ENCODE results near the gene ZNF439. TPM values are rescaled to one million over a fixed set of nuclear protein-coding genes. Genes with fewer than 3 reads are reported as not detected.
A peak's percentile ranks its signal among the peaks of the same experiment; 100 is the strongest.

ZNF439 gene
- total and polyA plus RNA-seq, 2 of the 13 experiments (the other 11 are each of a cell fraction or from before 2014, with no cell fraction given): 2.9 to 4.9 TPM

DNA sequence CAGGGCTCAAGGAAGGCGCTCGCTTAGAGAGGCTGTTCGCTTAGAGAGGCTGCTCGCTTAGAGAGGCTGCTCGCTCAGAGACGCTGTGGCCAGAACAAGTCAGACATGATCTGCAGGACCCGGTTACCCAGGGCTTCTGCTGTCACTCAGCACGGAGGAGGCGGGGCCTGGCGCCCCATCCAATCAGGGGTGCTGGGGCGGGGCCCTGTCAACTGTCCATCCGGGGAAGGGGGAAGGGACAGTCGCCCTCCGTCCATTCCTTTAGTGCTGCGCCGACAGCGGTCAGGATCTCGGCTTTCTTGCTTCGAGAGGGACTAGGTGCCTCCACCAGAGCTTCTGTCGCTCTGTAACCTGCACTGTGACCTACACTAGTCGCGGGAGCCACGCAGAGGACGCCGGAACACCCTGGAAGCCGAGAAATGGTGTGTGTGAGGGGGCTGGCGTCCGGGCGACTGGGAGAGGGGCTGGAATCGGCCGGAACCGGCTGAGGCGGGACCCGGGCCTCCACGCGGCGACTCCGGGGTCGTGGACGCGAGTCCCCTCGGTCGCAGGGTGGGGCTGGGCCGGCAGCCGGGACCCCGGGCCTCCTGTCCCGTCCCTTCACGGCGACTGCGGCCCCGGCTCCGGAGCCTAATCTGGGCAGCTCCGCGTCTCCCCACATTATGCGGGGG, 34.4 kb upstream of the ZNF439 start, which contains the start of gene ZNF440 (continued):
- TF ChIP-seq MEIS1 (CRISPR knock-in tag; IDR thresholded peaks at IDR 0.05; ENCODE audit: borderline replicate concordance) (peak; percentile 81; the same call in 1 of the 2 replicates), DPF2 (CRISPR knock-in tag; IDR thresholded peaks at IDR 0.05; ENCODE audit: borderline replicate concordance, low read depth) (no peak), DNMT3B (CRISPR knock-in tag; conservative IDR thresholded peaks at IDR 0.05) (0 out of 2 replicates have a peak, but pooled peaks have one; percentile 61), ZSCAN30 (CRISPR knock-in tag; IDR thresholded peaks at IDR 0.05) (no peak), ZNF12 (CRISPR knock-in tag; IDR thresholded peaks at IDR 0.05) (no peak), ZMYM3 (CRISPR knock-in tag; IDR thresholded peaks at IDR 0.05) (no peak), ZSCAN25 (CRISPR knock-in tag; IDR thresholded peaks at IDR 0.05) (peak; percentile 51; the same call in 1 of the 2 replicates), KAT8 (CRISPR knock-in tag; IDR thresholded peaks at IDR 0.05) (peak; percentile 90), HNRNPLL (IDR thresholded peaks at IDR 0.05; ENCODE audit: low read depth, low read length, poor library complexity, severe bottlenecking) (peak; percentile 98), ZNF773 (CRISPR knock-in tag; IDR thresholded peaks at IDR 0.05; ENCODE audit: borderline replicate concordance) (no peak), ZNF547 (CRISPR knock-in tag; IDR thresholded peaks at IDR 0.05) (peak; percentile 84; the same call in 1 of the 2 replicates), ZSCAN12 (CRISPR knock-in tag; IDR thresholded peaks at IDR 0.05) (no peak), ATAD3A (CRISPR knock-in tag; IDR thresholded peaks at IDR 0.05) (no peak), SP4 (CRISPR knock-in tag; IDR thresholded peaks at IDR 0.05) (peak; percentile 98), FOXA3 (CRISPR knock-in tag; IDR thresholded peaks at IDR 0.05) (peak; percentile 50; the same call in 1 of the 2 replicates), GMEB2 (CRISPR knock-in tag; IDR thresholded peaks at IDR 0.05; ENCODE audit: low read depth) (no peak), MXD3 (CRISPR knock-in tag; IDR thresholded peaks at IDR 0.05) (peak; percentile 56; the same call in 1 of the 2 replicates), ZNF441 (CRISPR knock-in tag; IDR thresholded peaks at IDR 0.05; ENCODE audit: borderline replicate concordance) (peak; percentile 84; the same call in 1 of the 2 replicates), ZUFSP (CRISPR knock-in tag; IDR thresholded peaks at IDR 0.05; ENCODE audit: borderline replicate concordance) (no peak), HOXA3 (CRISPR knock-in tag; IDR thresholded peaks at IDR 0.05) (peak; percentile 32; the same call in 1 of the 2 replicates)
- TF ChIP-seq, protein P1, sequence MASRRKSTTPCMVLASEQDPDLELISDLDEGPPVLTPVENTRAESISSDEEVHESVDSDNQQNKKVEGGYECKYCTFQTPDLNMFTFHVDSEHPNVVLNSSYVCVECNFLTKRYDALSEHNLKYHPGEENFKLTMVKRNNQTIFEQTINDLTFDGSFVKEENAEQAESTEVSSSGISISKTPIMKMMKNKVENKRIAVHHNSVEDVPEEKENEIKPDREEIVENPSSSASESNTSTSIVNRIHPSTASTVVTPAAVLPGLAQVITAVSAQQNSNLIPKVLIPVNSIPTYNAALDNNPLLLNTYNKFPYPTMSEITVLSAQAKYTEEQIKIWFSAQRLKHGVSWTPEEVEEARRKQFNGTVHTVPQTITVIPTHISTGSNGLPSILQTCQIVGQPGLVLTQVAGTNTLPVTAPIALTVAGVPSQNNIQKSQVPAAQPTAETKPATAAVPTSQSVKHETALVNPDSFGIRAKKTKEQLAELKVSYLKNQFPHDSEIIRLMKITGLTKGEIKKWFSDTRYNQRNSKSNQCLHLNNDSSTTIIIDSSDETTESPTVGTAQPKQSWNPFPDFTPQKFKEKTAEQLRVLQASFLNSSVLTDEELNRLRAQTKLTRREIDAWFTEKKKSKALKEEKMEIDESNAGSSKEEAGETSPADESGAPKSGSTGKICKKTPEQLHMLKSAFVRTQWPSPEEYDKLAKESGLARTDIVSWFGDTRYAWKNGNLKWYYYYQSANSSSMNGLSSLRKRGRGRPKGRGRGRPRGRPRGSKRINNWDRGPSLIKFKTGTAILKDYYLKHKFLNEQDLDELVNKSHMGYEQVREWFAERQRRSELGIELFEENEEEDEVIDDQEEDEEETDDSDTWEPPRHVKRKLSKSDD (CRISPR knock-in tag; IDR thresholded peaks at IDR 0.05; ENCODE audit: low read depth): no peak
- TF ChIP-seq, protein P2, sequence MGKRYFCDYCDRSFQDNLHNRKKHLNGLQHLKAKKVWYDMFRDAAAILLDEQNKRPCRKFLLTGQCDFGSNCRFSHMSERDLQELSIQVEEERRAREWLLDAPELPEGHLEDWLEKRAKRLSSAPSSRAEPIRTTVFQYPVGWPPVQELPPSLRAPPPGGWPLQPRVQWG (CRISPR knock-in tag; IDR thresholded peaks at IDR 0.05; ENCODE audit: borderline replicate concordance, low read depth): no peak
